Activated effector memory CD4-positive, alpha-beta T cell treated with Interleukin-2 at 50 U/mL for 16 hours (primary cell): ENCODE measurements around the gene BACH2.
A peak's percentile ranks its signal among the peaks of the same experiment; 100 is the strongest.
"Not testable (repeated sequence)": the region's sequence is repeated elsewhere in the genome, so short reads cannot be mapped to it uniquely, and the experiment has no call there.

Source experiments
- DNase-seq: peaks from one replicate; pipeline ENCODE4 v3.0.0-alpha.2; 2020

Gene BACH2

GRCh38 chr6:90090866-90091265, 205.8 kb downstream of the BACH2 start:
- DNase-seq, result no peak

GRCh38 chr6:90088009-90088408, 208.6 kb downstream of the BACH2 start:
- no peak for DNase-seq

- no peak for DNase-seq
Observed at GRCh38 chr6:90087106-90087833, 209.4 kb downstream of the BACH2 start.

GRCh38 chr6:90086517-90086916, 210.1 kb downstream of the BACH2 start:
- no peak for DNase-seq

- DNase-seq, result peak; percentile 37
Observed at GRCh38 chr6:90083891-90084290, 212.8 kb downstream of the BACH2 start.

- DNase-seq, result no peak
Observed at GRCh38 chr6:90082847-90083246, 213.8 kb downstream of the BACH2 start.

GRCh38 chr6:90080876-90081481, 215.7 kb downstream of the BACH2 start:
- DNase-seq, result peak; percentile 40

GRCh38 chr6:90079560-90080490, 216.8 kb downstream of the BACH2 start:
- DNase-seq, result no peak

- no peak for DNase-seq
Observed at GRCh38 chr6:90078513-90079289, 217.9 kb downstream of the BACH2 start.

GRCh38 chr6:90076511-90077415, 219.9 kb downstream of the BACH2 start:
- DNase-seq, result no peak

GRCh38 chr6:90074161-90074850, 222.3 kb downstream of the BACH2 start:
- DNase-seq, result no peak

GRCh38 chr6:90072935-90073464, 223.6 kb downstream of the BACH2 start:
- no peak for DNase-seq

GRCh38 chr6:90072501-90072900, 224.1 kb downstream of the BACH2 start:
- no peak for DNase-seq

GRCh38 chr6:90068703-90069523, 227.7 kb downstream of the BACH2 start:
- no peak for DNase-seq

- no peak for DNase-seq
Observed at GRCh38 chr6:90068264-90068663, 228.4 kb downstream of the BACH2 start.

- DNase-seq, result no peak
Observed at GRCh38 chr6:90066697-90067096, 229.9 kb downstream of the BACH2 start.

GRCh38 chr6:90065173-90065572, 231.5 kb downstream of the BACH2 start:
- no peak for DNase-seq

GRCh38 chr6:90062667-90063066, 234.0 kb downstream of the BACH2 start:
- no peak for DNase-seq

- DNase-seq, result no peak
Observed at GRCh38 chr6:90062051-90062450, 234.6 kb downstream of the BACH2 start.

- not testable (repeated sequence) for DNase-seq
Observed at GRCh38 chr6:90059178-90059577, 237.5 kb downstream of the BACH2 start.
